Trophoblast cell (in vitro differentiated cells and primary cell): ENCODE results near the gene CREB5.

Source experiments
- DNase-seq, 2 donors: peaks; one replicate each; pipeline ENCODE4 v3.0.0-alpha.2; 2016
- H2AFZ ChIP-seq: 2 replicates; pipeline ENCODE4 v1.6.1; 2013; ENCODE audit warnings: low read length, moderate library complexity, mild to moderate bottlenecking; ENCODE audit not compliant: insufficient read depth, poor library complexity
- H2AK5ac ChIP-seq: 2 replicates; pipeline ENCODE4 v1.6.1; 2013; ENCODE audit warnings: mild to moderate bottlenecking, low read length
- H2BK120ac ChIP-seq: 2 replicates; pipeline ENCODE4 v1.6.1; 2013; ENCODE audit warnings: low read length, mild to moderate bottlenecking, moderate library complexity; ENCODE audit not compliant: insufficient read depth, poor library complexity
- H2BK12ac ChIP-seq: 2 replicates; pipeline ENCODE4 v1.6.1; 2013; ENCODE audit warnings: mild to moderate bottlenecking, low read length, moderate library complexity
- H2BK5ac ChIP-seq: 2 replicates; pipeline ENCODE4 v1.6.1; 2013; ENCODE audit warnings: low read length, low read depth, moderate library complexity, mild to moderate bottlenecking; ENCODE audit not compliant: poor library complexity
- H3K14ac ChIP-seq: 2 replicates; pipeline ENCODE4 v1.6.1; 2013; ENCODE audit warnings: mild to moderate bottlenecking, low read length
- H3K18ac ChIP-seq: 2 replicates; pipeline ENCODE4 v1.6.1; 2013; ENCODE audit warnings: mild to moderate bottlenecking, low read length
- H3K23ac ChIP-seq: 2 replicates; pipeline ENCODE4 v1.6.1; 2013; ENCODE audit warnings: low read length
- H3K27ac ChIP-seq: 2 replicates; pipeline ENCODE4 v1.5.1; 2013; ENCODE audit warnings: low read depth, mild to moderate bottlenecking, inconsistent platforms, low read length, moderate library complexity
- H3K27me3 ChIP-seq: 2 replicates; pipeline ENCODE4 v1.6.1; 2013; ENCODE audit warnings: inconsistent platforms, mild to moderate bottlenecking, low read length, moderate library complexity; ENCODE audit not compliant: insufficient read depth
- H3K36me3 ChIP-seq, 2 experiments: 1 replicate in 1 of 2; 2 replicates in 1 of 2; pipeline ENCODE4 v1.6.1; 2013; ENCODE audit warnings: low read length in 2 of 2, mild to moderate bottlenecking in 2 of 2, moderate library complexity in 1 of 2; ENCODE audit not compliant: insufficient read depth in 2 of 2, control insufficient read depth in 1 of 2
- H3K4ac ChIP-seq: 2 replicates; pipeline ENCODE4 v1.6.1; 2013; ENCODE audit warnings: low read depth, mild to moderate bottlenecking, low read length, moderate library complexity
- H3K4me1 ChIP-seq, 2 experiments: 1 replicate in 1 of 2; 2 replicates in 1 of 2; pipeline ENCODE4 v1.6.1; 2013; ENCODE audit warnings: low read length in 2 of 2, mild to moderate bottlenecking in 2 of 2, moderate library complexity in 1 of 2; ENCODE audit not compliant: insufficient read depth in 2 of 2, control insufficient read depth in 1 of 2
- H3K4me2 ChIP-seq: 2 replicates; pipeline ENCODE4 v1.6.1; 2013; ENCODE audit warnings: inconsistent platforms, mild to moderate bottlenecking, low read length, moderate library complexity
- H3K4me3 ChIP-seq: 2 replicates; pipeline ENCODE4 v1.5.1; 2013; ENCODE audit warnings: mild to moderate bottlenecking, low read depth, low read length, inconsistent platforms
- H3K79me1 ChIP-seq: one replicate; pipeline ENCODE4 v1.6.1; 2013; ENCODE audit warnings: low read length
- H3K79me2 ChIP-seq: 2 replicates; pipeline ENCODE4 v1.6.1; 2013; ENCODE audit warnings: low read length, mild to moderate bottlenecking; ENCODE audit not compliant: control insufficient read depth, insufficient read depth, poor library complexity
- H3K9ac ChIP-seq: 2 replicates; pipeline ENCODE4 v1.6.1; 2013; ENCODE audit warnings: mild to moderate bottlenecking, low read length
- H3K9me3 ChIP-seq: 2 replicates; pipeline ENCODE4 v1.6.1; 2013; ENCODE audit warnings: low read depth, mild to moderate bottlenecking, control low read depth, inconsistent platforms, low read length; ENCODE audit not compliant: insufficient read depth
- H4K12ac ChIP-seq: 2 replicates; pipeline ENCODE4 v1.6.1; 2013; ENCODE audit warnings: low read depth, mild to moderate bottlenecking, low read length, moderate library complexity
- H4K8ac ChIP-seq: 2 replicates; pipeline ENCODE4 v1.6.1; 2013; ENCODE audit warnings: low read depth, mild to moderate bottlenecking, low read length, moderate library complexity
- H4K91ac ChIP-seq: one replicate; pipeline ENCODE4 v1.6.1; 2013; ENCODE audit warnings: low read depth, mild to moderate bottlenecking, low read length, moderate library complexity
- WGBS: extraction: QIAGEN DNeasy Blood & Tissue Kit; methylation state at CpG from one replicate; pipeline ENCODE4 v1.1.7; 2013; ENCODE audit warnings: missing lambda C conversion rate; ENCODE audit not compliant: insufficient read length, insufficient coverage; ENCODE audit errors: extremely low coverage; 5-methylcytosine and 5-hydroxymethylcytosine counted together

CREB5 gene

GRCh38 chr7:28448708-28449107 is 36.4 kb downstream of the CREB5 start:
- WGBS, result no CpG with 5 or more reads among the region's 4 CpGs
- H2BK12ac ChIP-seq, result no peak overlapping the region
- H3K27ac ChIP-seq, result no peak overlapping the region
- no peaks in the 10 kb centered on the region for H3K27me3 ChIP-seq
- H3K4me2 ChIP-seq, result no peak overlapping the region
- H2BK5ac ChIP-seq, result no peak overlapping the region
- no peak overlapping the region for H3K18ac ChIP-seq
- H3K4me3 ChIP-seq, result no peak overlapping the region
- H3K9me3 ChIP-seq, result no peaks in the 10 kb centered on the region
- H3K79me1 ChIP-seq, result no peaks in the 10 kb centered on the region
- H3K14ac ChIP-seq, result no peak overlapping the region
- H3K4ac ChIP-seq, result no peak overlapping the region
- no peak overlapping the region for H3K23ac ChIP-seq
- no peaks in the 10 kb centered on the region for H3K79me2 ChIP-seq
- no peak overlapping the region for H2AK5ac ChIP-seq
- no peak for DNase-seq
- H3K9ac ChIP-seq, result no peak overlapping the region
- no peak overlapping the region for H4K8ac ChIP-seq
- H4K91ac ChIP-seq, result no peak overlapping the region
- H3K36me3 ChIP-seq, result no peaks in the 10 kb centered on the region
- no peaks in the 10 kb centered on the region for H3K4me1 ChIP-seq
- H2AFZ ChIP-seq, result no peak overlapping the region
- H4K12ac ChIP-seq, result no peak overlapping the region
- no peak overlapping the region for H2BK120ac ChIP-seq

- Histone ChIP-seq H2BK5ac (no peak overlapping the region), H2AK5ac (no peak overlapping the region), H3K18ac (no peak overlapping the region), H3K79me1 (no peaks in the 10 kb centered on the region), H2BK12ac (no peak overlapping the region), H3K4me2 (no peak overlapping the region), H3K4me3 (no peak overlapping the region), H3K9ac (no peak overlapping the region), H4K8ac (no peak overlapping the region), H3K14ac (no peak overlapping the region), H2AFZ (no peak overlapping the region), H3K9me3 (no peaks in the 10 kb centered on the region), H3K4me1 (no peaks in the 10 kb centered on the region), H4K12ac (no peak overlapping the region), H3K27me3 (no peaks in the 10 kb centered on the region), H3K23ac (no peak overlapping the region), H3K79me2 (no peaks in the 10 kb centered on the region), H3K36me3 (no peaks in the 10 kb centered on the region), H4K91ac (no peak overlapping the region), H3K27ac (no peak overlapping the region), H3K4ac (no peak overlapping the region), H2BK120ac (no peak overlapping the region)
- no peak for DNase-seq
- no CpG with 5 or more reads among the region's 2 CpGs for WGBS
Measured at GRCh38 chr7:28452681-28453080, 40.4 kb downstream of the CREB5 start.

- no peak overlapping the region for H2AFZ ChIP-seq
- H3K79me2 ChIP-seq, result no peaks in the 10 kb centered on the region
- H3K79me1 ChIP-seq, result no peaks in the 10 kb centered on the region
- H4K12ac ChIP-seq, result no peak overlapping the region
- no peak overlapping the region for H3K23ac ChIP-seq
- no peaks in the 10 kb centered on the region for H3K36me3 ChIP-seq
- no peak overlapping the region for H2BK120ac ChIP-seq
- no peak overlapping the region for H3K4me3 ChIP-seq
- H2AK5ac ChIP-seq, result no peak overlapping the region
- H3K27ac ChIP-seq, result no peak overlapping the region
- no peak overlapping the region for H4K8ac ChIP-seq
- H3K27me3 ChIP-seq, result no peaks in the 10 kb centered on the region
- H3K14ac ChIP-seq, result no peak overlapping the region
- H3K4me2 ChIP-seq, result no peak overlapping the region
- no peaks in the 10 kb centered on the region for H3K9me3 ChIP-seq
- WGBS, result no CpG with 5 or more reads among the region's 5 CpGs
- no peak overlapping the region for H2BK5ac ChIP-seq
- no peak overlapping the region for H3K9ac ChIP-seq
- no peak for DNase-seq
- H4K91ac ChIP-seq, result no peak overlapping the region
- no peak overlapping the region for H3K4ac ChIP-seq
- no peaks in the 10 kb centered on the region for H3K4me1 ChIP-seq
- H2BK12ac ChIP-seq, result no peak overlapping the region
- no peak overlapping the region for H3K18ac ChIP-seq
Measured at GRCh38 chr7:28455486-28455885, 43.2 kb downstream of the CREB5 start.

- H2AFZ ChIP-seq, result no peak overlapping the region
- no CpG with 5 or more reads among the region's 1 CpG for WGBS
- no peak overlapping the region for H3K14ac ChIP-seq
- H4K91ac ChIP-seq, result no peak overlapping the region
- no peak overlapping the region for H3K27ac ChIP-seq
- H2BK5ac ChIP-seq, result no peak overlapping the region
- no peak overlapping the region for H4K8ac ChIP-seq
- H3K4me2 ChIP-seq, result no peak overlapping the region
- no peak overlapping the region for H3K9ac ChIP-seq
- H3K79me1 ChIP-seq, result no peaks in the 10 kb centered on the region
- H3K4ac ChIP-seq, result no peak overlapping the region
- no peaks in the 10 kb centered on the region for H3K9me3 ChIP-seq
- H3K27me3 ChIP-seq, result no peaks in the 10 kb centered on the region
- no peaks in the 10 kb centered on the region for H3K36me3 ChIP-seq
- no peak overlapping the region for H3K18ac ChIP-seq
- H2AK5ac ChIP-seq, result no peak overlapping the region
- H2BK120ac ChIP-seq, result no peak overlapping the region
- H3K4me1 ChIP-seq, result no peaks in the 10 kb centered on the region
- no peak overlapping the region for H2BK12ac ChIP-seq
- no peak overlapping the region for H3K4me3 ChIP-seq
- no peak overlapping the region for H4K12ac ChIP-seq
- H3K79me2 ChIP-seq, result no peaks in the 10 kb centered on the region
- H3K23ac ChIP-seq, result no peak overlapping the region
- DNase-seq, result no peak
Measured at GRCh38 chr7:28456044-28456443, 43.7 kb downstream of the CREB5 start.
